Ovary (tissue), 9 donors: ENCODE results near the gene RBM44. TPM values are rescaled to one million over a fixed set of nuclear protein-coding genes. Genes with fewer than 3 reads are reported as not detected.

Experiments used
- DNase-seq, 5 donors: peaks; one replicate each; pipeline ENCODE4 v3.0.0-alpha.2; 2019 to 2020
- H3K27ac ChIP-seq, 2 donors: fragments of 200-600 bp; one replicate each; pipeline versions ENCODE4 v1.5.1 to v1.8.0; 2019 to 2022
- H3K27me3 ChIP-seq: fragments of 200-600 bp; one replicate; pipeline ENCODE4 v1.8.0; 2022
- H3K36me3 ChIP-seq: fragments of 200-600 bp; sonication (generic); one replicate; pipeline ENCODE4 v1.5.1; 2019
- H3K4me1 ChIP-seq: one replicate; pipeline ENCODE4 v1.8.1; 2013; ENCODE audit warnings: mild to moderate bottlenecking, moderate library complexity; ENCODE audit not compliant: insufficient read depth
- H3K4me3 ChIP-seq: fragments of 200-600 bp; sonication (generic); one replicate; pipeline ENCODE4 v1.5.1; 2017
- H3K9me3 ChIP-seq, 2 donors: fragments of 200-600 bp in 1 of 2; sonication (generic) in 1 of 2; one replicate each; pipeline versions ENCODE4 v1.5.1 to v1.8.1; 2013 to 2019; ENCODE audit warnings: mild to moderate bottlenecking in 1 of 2, moderate library complexity in 1 of 2
- EP300 ChIP-seq: sonication (generic); formaldehyde crosslinking; IDR thresholded peaks from one replicate; pipeline ENCODE4 v1.6.1; 2017; ENCODE audit warnings: antibody characterized with exemption
- POLR2A ChIP-seq: fragments of 450-650 bp; IDR thresholded peaks from one replicate; pipeline ENCODE4 v1.6.1; 2017; ENCODE audit warnings: antibody characterized with exemption, mild to moderate bottlenecking, moderate library complexity
- WGBS, 3 donors: extraction: QIAGEN DNeasy Blood & Tissue Kit in 1 of 3; methylation state at CpG; one replicate each; pipeline versions ENCODE4 v1.1.5 to v1.1.7; 2013 to 2017; 5-methylcytosine and 5-hydroxymethylcytosine counted together
- intact Hi-C, 4 donors: fragments of 100-400 bp; cut with DNase I; formaldehyde crosslinking; loops; one replicate each; pipeline versions ENCODE4 v1.11.0 to v1.15.1; 2022 to 2023
- polyA plus RNA-seq, 2 donors: library from polyadenylated mRNA; stranded (reverse); fragments of 200-250 nt in 1 of 2; fragments of 350-450 nt in 1 of 2; fragmentation: Illumina TruSeq in 1 of 2; extraction: RNeasy Lipid Tissue Mini Kit (QIAGEN cat#74804) in 1 of 2; gene quantifications; one replicate each; pipeline ENCODE4 v1.2.3, GENCODE V29; 2013 to 2014
- total RNA-seq, 7 donors: library from RNA; depleted of rRNA in 2 of 7; stranded (reverse); fragments of >200 nt in 2 of 7; fragmentation: NEBNext Ultra II Directional in 3 of 7; extraction: Animal tissue kit (Norgen Biotek cat#: 25700) in 3 of 7; gene quantifications; one replicate each; pipeline versions ENCODE4 v1.1.0 to v1.2.4, GENCODE V29; 2016 to 2023
- TF ChIP-seq, protein P1 (sequence below), 3 donors: fragments of 450-650 bp in 2 of 3; fragments of 200-600 bp in 1 of 3; IDR thresholded peaks; one replicate each; pipeline versions ENCODE4 v1.5.1 to v1.8.0; 2016 to 2022; ENCODE audit warnings: antibody characterized with exemption in 3 of 3, mild to moderate bottlenecking in 1 of 3
- donor health status: DM: no; HTN: no; CAD: no; lungs with moderate emphysema.
- donor health status: DM: no; HTN: no; CAD: no.
- donor health status: Bipolar disorder and iron deficiency.
- donor health status: DM: yes; HTN: yes; CAD: no.
- donor health status: DM: no; HTN: no; CAD: no.
- donor health status: DM: yes; HTN: yes; CAD: no.

RBM44 gene
- total and polyA plus RNA-seq, 9 donors: 0.13 to 0.83 (median 0.33) TPM

DNA sequence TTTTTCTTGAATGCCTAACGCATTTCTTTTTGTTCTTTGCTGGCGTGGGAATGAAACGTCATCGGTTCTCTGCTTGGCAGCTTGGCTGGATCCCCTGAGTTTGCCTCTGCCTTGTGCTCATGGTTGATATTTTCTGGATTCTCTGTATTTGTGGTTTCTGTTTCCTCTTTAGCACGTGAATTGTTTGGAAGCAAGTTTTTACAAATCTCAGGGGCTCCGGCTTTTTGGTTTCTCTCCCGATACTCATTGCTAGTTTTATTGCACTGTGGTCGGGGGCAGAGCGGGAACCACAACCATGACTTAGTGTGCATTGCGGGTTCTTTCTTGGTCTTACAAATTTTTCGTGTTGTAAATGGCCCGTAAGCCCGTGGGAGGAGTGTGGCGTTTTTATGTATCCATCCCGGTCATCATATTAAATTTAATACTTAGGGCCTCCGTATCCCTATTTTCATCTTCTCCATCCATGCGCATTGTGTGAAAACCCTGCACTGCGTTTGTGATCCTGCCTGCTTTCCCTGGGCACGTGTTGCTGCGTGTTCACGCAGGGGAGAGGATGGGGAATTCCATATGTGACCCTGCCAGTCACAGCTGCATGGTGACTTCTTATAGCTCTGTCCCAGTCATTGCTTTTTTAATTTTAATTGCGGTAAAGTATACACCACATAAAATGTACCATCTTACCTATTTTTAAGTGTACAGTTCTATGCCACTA lies 70.2 kb downstream of the RBM44 start:
- H3K4me1 ChIP-seq: peaks cover 8% of the 10 kb centered on the region
- peak in 2 of 5 donors; percentile 33 to 48 for DNase-seq
- intact Hi-C loops: loop anchor here in 1 of 4 donors (10.0 kb wide), 1 partner anchor 56 kb away; no protein-coding TSS in a partner anchor
- no peak for TF ChIP-seq EP300
- TF ChIP-seq, protein P1, sequence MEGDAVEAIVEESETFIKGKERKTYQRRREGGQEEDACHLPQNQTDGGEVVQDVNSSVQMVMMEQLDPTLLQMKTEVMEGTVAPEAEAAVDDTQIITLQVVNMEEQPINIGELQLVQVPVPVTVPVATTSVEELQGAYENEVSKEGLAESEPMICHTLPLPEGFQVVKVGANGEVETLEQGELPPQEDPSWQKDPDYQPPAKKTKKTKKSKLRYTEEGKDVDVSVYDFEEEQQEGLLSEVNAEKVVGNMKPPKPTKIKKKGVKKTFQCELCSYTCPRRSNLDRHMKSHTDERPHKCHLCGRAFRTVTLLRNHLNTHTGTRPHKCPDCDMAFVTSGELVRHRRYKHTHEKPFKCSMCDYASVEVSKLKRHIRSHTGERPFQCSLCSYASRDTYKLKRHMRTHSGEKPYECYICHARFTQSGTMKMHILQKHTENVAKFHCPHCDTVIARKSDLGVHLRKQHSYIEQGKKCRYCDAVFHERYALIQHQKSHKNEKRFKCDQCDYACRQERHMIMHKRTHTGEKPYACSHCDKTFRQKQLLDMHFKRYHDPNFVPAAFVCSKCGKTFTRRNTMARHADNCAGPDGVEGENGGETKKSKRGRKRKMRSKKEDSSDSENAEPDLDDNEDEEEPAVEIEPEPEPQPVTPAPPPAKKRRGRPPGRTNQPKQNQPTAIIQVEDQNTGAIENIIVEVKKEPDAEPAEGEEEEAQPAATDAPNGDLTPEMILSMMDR (IDR thresholded peaks at IDR 0.05): no peak
- no peak for TF ChIP-seq POLR2A
- 41 to 47% (median 47%) methylated on average over 22 of the region's 22 CpGs for WGBS, 3 donors
- H3K27ac ChIP-seq: peak overlapping the region; percentile 20 to 63
- H3K9me3 ChIP-seq: no peaks in the 10 kb centered on the region
- H3K27me3 ChIP-seq: no peaks in the 10 kb centered on the region
- H3K4me3 ChIP-seq: no peak overlapping the region
- H3K36me3 ChIP-seq: no peaks in the 10 kb centered on the region

DNA sequence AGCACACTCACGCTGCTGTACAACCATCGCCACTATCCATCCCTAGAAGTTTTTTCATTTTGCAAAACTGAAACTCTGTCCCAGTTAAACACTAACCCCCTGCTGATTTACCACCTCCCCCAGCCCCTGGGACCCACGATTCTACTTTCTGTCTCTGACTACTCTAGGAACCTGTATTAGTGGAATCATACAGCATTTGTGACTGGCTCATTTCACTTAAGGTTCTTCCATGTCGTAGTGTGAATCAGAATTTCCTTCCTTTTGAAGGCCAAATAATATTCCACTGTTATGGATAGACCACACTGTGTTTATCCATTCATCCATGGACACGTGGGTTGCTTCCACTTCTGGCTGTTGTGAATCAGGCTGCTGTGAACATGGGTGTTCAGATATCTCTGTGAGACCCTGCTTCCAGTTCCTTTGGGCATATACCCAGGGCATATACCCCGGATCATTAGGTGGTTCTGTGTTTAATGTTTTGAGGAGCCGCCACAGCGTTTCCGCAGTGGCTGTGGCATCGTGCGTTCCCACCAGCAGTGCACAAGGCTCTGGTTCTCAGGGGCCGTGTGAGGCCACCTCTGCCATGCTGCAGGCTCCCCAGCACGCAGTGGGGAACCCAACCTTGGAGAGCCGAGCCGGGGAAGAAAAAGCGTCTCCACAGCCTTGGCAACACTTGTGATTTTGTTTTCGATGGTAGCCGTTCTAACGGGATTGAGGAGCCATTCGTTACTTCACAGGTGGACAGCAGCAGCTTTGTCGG lies 70.9 kb downstream of the RBM44 start:
- Histone ChIP-seq H3K27me3 (no peaks in the 10 kb centered on the region), H3K4me3 (no peak overlapping the region), H3K4me1 (peaks cover 14% of the 10 kb centered on the region), H3K27ac (peak overlapping the region in 1 of 2 donors; percentile 20), H3K9me3 (no peaks in the 10 kb centered on the region), H3K36me3 (no peaks in the 10 kb centered on the region)
- no peak for TF ChIP-seq EP300
- TF ChIP-seq, protein P1 (IDR thresholded peaks at IDR 0.05): no peak
- TF ChIP-seq POLR2A: no peak
- intact Hi-C loops: loop anchor here in 1 of 4 donors (10.0 kb wide), 1 partner anchor 55 kb away; no protein-coding TSS in a partner anchor
- DNase-seq: no peak
- 92 to 96% (median 95%) methylated on average over 21 of the region's 21 CpGs for WGBS, 3 donors

DNA sequence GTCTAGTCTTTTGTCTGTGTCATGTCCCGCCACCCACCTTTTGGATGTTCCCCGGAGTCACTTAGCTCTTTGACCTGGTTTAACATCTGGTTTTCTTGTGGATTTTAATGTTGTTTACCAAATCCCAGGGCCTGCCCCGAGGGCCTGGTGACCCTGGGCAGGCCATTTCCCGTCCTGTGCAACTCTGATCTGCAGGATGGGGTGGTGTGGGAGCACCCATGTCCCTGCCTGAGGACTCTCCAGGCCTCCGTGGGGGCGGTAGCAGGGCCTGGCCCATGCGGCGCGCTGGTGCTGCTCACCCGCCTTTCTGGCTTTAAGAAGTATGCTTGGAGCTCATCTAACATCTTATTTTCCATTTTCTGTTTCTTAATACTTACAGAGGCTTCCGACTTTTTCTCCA lies 71.5 kb downstream of the RBM44 start:
- Histone ChIP-seq H3K4me3 (no peak overlapping the region), H3K27ac (no peak overlapping the region), H3K36me3 (no peaks in the 10 kb centered on the region), H3K4me1 (peaks cover 14% of the 10 kb centered on the region), H3K9me3 (no peaks in the 10 kb centered on the region), H3K27me3 (no peaks in the 10 kb centered on the region)
- 87% methylated on average over 11 of the region's 11 CpGs for WGBS, 3 donors
- TF ChIP-seq POLR2A (no peak), EP300 (no peak)
- TF ChIP-seq, protein P1 (IDR thresholded peaks at IDR 0.05): no peak
- intact Hi-C loops: no loop called here
- DNase-seq: no peak

DNA sequence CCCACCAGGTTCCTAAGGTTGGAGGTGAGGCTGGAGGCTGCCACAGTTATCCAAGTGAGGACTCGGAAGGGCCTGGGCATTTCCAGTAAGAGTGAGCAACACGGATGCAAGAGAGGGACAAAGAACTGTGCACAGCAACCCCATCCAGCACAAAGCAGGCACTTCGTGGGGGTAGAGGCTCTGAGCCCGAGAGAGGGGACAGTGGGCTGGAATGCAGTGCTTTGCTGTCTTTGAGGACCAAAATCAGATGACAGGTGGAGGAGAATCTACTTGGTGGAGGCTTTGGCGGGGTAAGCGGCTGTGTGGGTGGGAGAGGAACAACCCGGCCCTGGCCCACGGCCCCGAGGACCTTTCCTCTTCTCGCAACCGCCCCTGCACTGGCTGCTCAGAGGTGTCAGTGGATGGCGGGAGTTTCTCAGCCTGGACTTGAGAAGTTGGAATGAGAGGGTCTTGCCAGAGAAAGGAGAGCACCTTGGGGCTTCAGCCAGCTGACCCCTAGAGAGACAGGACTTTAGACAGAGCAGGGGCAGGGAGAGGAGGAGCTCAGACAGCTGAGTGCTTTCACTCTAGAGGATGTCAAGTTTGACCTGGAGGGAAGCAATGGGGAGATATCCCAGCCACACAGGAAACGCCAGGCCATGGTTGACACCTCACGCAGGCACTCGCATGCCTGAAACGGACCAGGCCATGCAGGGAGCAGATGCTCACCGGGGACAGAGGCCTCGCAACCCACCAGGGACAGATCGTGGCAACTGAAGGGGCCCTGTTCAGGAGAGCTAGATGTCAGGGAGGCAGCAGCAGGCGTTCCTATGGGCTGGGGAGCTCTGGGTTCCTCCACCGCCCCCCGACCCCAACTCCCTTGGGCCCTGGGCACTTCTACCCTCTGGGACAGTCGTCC lies 72.4 kb downstream of the RBM44 start:
- Histone ChIP-seq H3K9me3 (no peaks in the 10 kb centered on the region), H3K4me3 (no peak overlapping the region), H3K27ac (no peak overlapping the region), H3K4me1 (peaks cover 14% of the 10 kb centered on the region), H3K36me3 (no peaks in the 10 kb centered on the region), H3K27me3 (no peaks in the 10 kb centered on the region)
- TF ChIP-seq, protein P1 (IDR thresholded peaks at IDR 0.05): no peak
- TF ChIP-seq POLR2A (no peak), EP300 (no peak)
- DNase-seq: no peak
- 59 to 73% (median 73%) methylated on average over 23 of the region's 23 CpGs for WGBS, 3 donors
- intact Hi-C loops: no loop called here
